A549 treated with dexamethasone at 1 μM for 4 hours (cell line): ENCODE measurements around the gene PNMA1. TPM values are rescaled to one million over a fixed set of nuclear protein-coding genes. Genes with fewer than 3 reads are reported as not detected.

Experiments
- total RNA-seq: library from RNA; stranded (reverse); fragments of 200-300 nt; extraction: Qiagen RNA extraction; gene quantifications from 5 replicates; pipeline ENCODE4 v1.2.3, GENCODE V29; 2022

The PNMA1 gene
- 57.7 to 64.9 TPM (median 61.1 TPM) in 5 replicates for total RNA-seq

GRCh38 chr14:73713803-73714655 is at the start of gene PNMA1:
PNMA1 (minus strand) TSS chr14:73714384; CDS start chr14:73713639, 745 bp downstream.

Other genes starting within 250 kb of the PNMA1 start
- 20.2 to 26.8 TPM (median 24.5 TPM) in 5 replicates for gene RIOX1, start 223.5 kb downstream of the PNMA1 start, total RNA-seq
- gene ACOT1, start 177.2 kb downstream of the PNMA1 start, total RNA-seq, result 5.6 to 6.8 TPM (median 6.3 TPM) in 5 replicates
- gene HEATR4, start 155.4 kb downstream of the PNMA1 start, total RNA-seq, result 0.33 TPM in 1 of 5 replicates, not detected in the others
- gene ACOT2, start 145.2 kb downstream of the PNMA1 start, total RNA-seq, result 39.8 to 46.2 TPM (median 43.4 TPM) in 5 replicates
- gene ACOT4, start 122.5 kb downstream of the PNMA1 start, total RNA-seq, result 1.5 to 1.8 TPM (median 1.7 TPM) in 5 replicates
- not detected in 5 replicates for gene ACOT6, start 101.9 kb downstream of the PNMA1 start, total RNA-seq
- gene DNAL1, start 69.4 kb downstream of the PNMA1 start, total RNA-seq, result 8.6 to 11.6 TPM (median 11.1 TPM) in 5 replicates
- gene PTGR2, start 137.4 kb upstream of the PNMA1 start, total RNA-seq, result 7.3 to 9.9 TPM (median 8.3 TPM) in 5 replicates
- 43.5 to 52.3 TPM (median 44.7 TPM) in 5 replicates for gene ZNF410, start 172.5 kb upstream of the PNMA1 start, total RNA-seq
- 1.3 to 1.9 TPM (median 1.7 TPM) in 5 replicates for gene FAM161B, start 235.7 kb upstream of the PNMA1 start, total RNA-seq
- gene COQ6, start 235.9 kb upstream of the PNMA1 start, total RNA-seq, result 22.1 to 26.4 TPM (median 23.9 TPM) in 5 replicates